ENCODE data around the gene MTM1. TPM values are rescaled to one million over a fixed set of nuclear protein-coding genes. Genes with fewer than 3 reads are reported as not detected.

MTM1 gene
- total and polyA plus RNA-seq, 8 donors = 11.0 to 21.9 (median 13.6) TPM

GRCh38 chrX:150635952-150636351, 67.5 kb downstream of the MTM1 start:
- no peaks in the 10 kb centered on the region for H3K4me1 ChIP-seq
- H3K27me3 ChIP-seq = no peaks in the 10 kb centered on the region
- no peak for DNase-seq
- intact Hi-C loops (cut with DNase I) = no loop called here
- ATAC-seq = peak; percentile 47
- H3K4me3 ChIP-seq = no peak overlapping the region
- no peak overlapping the region for H3K27ac ChIP-seq
- H3K36me3 ChIP-seq = peaks cover 0 to 15% of the 10 kb centered on the region in 2 donors
- H3K9me3 ChIP-seq = no peaks in the 10 kb centered on the region
- no peak for TF ChIP-seq CTCF (IDR thresholded peaks at IDR 0.05)

- Histone ChIP-seq H3K4me3 (no peak overlapping the region), H3K4me1 (no peaks in the 10 kb centered on the region), H3K27ac (no peak overlapping the region), H3K27me3 (no peaks in the 10 kb centered on the region), H3K9me3 (no peaks in the 10 kb centered on the region), H3K36me3 (peaks cover 0 to 43% of the 10 kb centered on the region in 2 donors)
- intact Hi-C loops (cut with DNase I) = no loop called here
- TF ChIP-seq CTCF (IDR thresholded peaks at IDR 0.05) = no peak
- ATAC-seq = no peak
- DNase-seq = no peak
Measured at GRCh38 chrX:150642423-150642822, 74.0 kb downstream of the MTM1 start.

- peak in 1 of 4 donors; percentile 12 for DNase-seq
- intact Hi-C loops (cut with DNase I) = no loop called here
Measured at GRCh38 chrX:150643271-150643670, 74.8 kb downstream of the MTM1 start.

GRCh38 chrX:150643958-150644357, 75.5 kb downstream of the MTM1 start:
- intact Hi-C loops (cut with DNase I) = no loop called here
- ATAC-seq = no peak
- no peaks in the 10 kb centered on the region for H3K4me1 ChIP-seq
- H3K27ac ChIP-seq = no peak overlapping the region
- TF ChIP-seq CTCF (IDR thresholded peaks at IDR 0.05) = no peak
- no peaks in the 10 kb centered on the region for H3K9me3 ChIP-seq
- H3K4me3 ChIP-seq = no peak overlapping the region
- DNase-seq = no peak
- no peaks in the 10 kb centered on the region for H3K27me3 ChIP-seq
- peaks cover 0 to 45% of the 10 kb centered on the region in 2 donors for H3K36me3 ChIP-seq

More at GRCh38 chrX:150643271-150643670, 74.8 kb downstream of the MTM1 start:
- no peaks in the 10 kb centered on the region for H3K9me3 ChIP-seq
- no peaks in the 10 kb centered on the region for H3K27me3 ChIP-seq
- no peak for TF ChIP-seq CTCF (IDR thresholded peaks at IDR 0.05)
- no peak for ATAC-seq
- H3K27ac ChIP-seq = no peak overlapping the region
- peaks cover 0 to 45% of the 10 kb centered on the region in 2 donors for H3K36me3 ChIP-seq
- H3K4me1 ChIP-seq = no peaks in the 10 kb centered on the region
- H3K4me3 ChIP-seq = no peak overlapping the region

- Histone ChIP-seq H3K27ac (no peak overlapping the region), H3K4me1 (no peaks in the 10 kb centered on the region), H3K27me3 (no peaks in the 10 kb centered on the region), H3K4me3 (no peak overlapping the region), H3K9me3 (no peaks in the 10 kb centered on the region), H3K36me3 (peaks cover 0 to 45% of the 10 kb centered on the region in 2 donors)
- ATAC-seq (no peak), DNase-seq (no peak)
- TF ChIP-seq CTCF (IDR thresholded peaks at IDR 0.05) = no peak
- intact Hi-C loops (cut with DNase I) = no loop called here
Measured at GRCh38 chrX:150644422-150644821, 76.0 kb downstream of the MTM1 start.
